GM12878 (cell line): Measurements from ENCODE around the gene ING1.

ENCODE experiments used
- CHD1 ChIP-seq: IDR thresholded peaks from 2 replicates; pipeline ENCODE4 v1.6.1; 2012; ENCODE audit warnings: low read depth, low read length, improper control_type of control experiment
- CTCF ChIP-seq, 3 experiments: IDR thresholded peaks in 2 of 3; conservative IDR thresholded peaks in 1 of 3; 2 replicates each; pipeline ENCODE4 v1.5.1; 2011; ENCODE audit warnings: low read depth in 3 of 3, low read length in 3 of 3, mild to moderate bottlenecking in 3 of 3, control low read depth in 2 of 3, moderate library complexity in 2 of 3, inconsistent platforms in 1 of 3, mixed read lengths in 1 of 3; ENCODE audit not compliant: control insufficient read depth in 2 of 3, insufficient read depth in 1 of 3; ENCODE audit errors: extremely low read depth in 1 of 3
- EGR1 ChIP-seq, 2 experiments: IDR thresholded peaks; 1 replicate in 1 of 2; 2 replicates in 1 of 2; pipeline ENCODE4 v1.6.1; 2011 to 2012; ENCODE audit warnings: low read depth in 2 of 2, low read length in 2 of 2, borderline replicate concordance in 1 of 2, mild to moderate bottlenecking in 1 of 2, moderate library complexity in 1 of 2
- EZH2 ChIP-seq: IDR thresholded peaks from 2 replicates; pipeline ENCODE4 v1.6.1; 2012; ENCODE audit warnings: low read depth, mild to moderate bottlenecking, control low read depth, inconsistent platforms, low read length, borderline replicate concordance; ENCODE audit not compliant: control insufficient read depth
- FOXM1 ChIP-seq: IDR thresholded peaks from 2 replicates; pipeline ENCODE4 v1.6.1; 2012; ENCODE audit warnings: low read depth, mild to moderate bottlenecking, inconsistent platforms, low read length, moderate library complexity
- MAX ChIP-seq: IDR thresholded peaks from 2 replicates; pipeline ENCODE4 v1.6.1; 2012; ENCODE audit warnings: low read depth, low read length, improper control_type of control experiment
- POLR2A ChIP-seq: IDR thresholded peaks from 2 replicates; pipeline ENCODE4 v1.6.1; 2011; ENCODE audit warnings: low read depth, mild to moderate bottlenecking, low read length
- POLR2AphosphoS2 ChIP-seq: IDR thresholded peaks from 2 replicates; pipeline ENCODE4 v1.6.1; 2011; ENCODE audit warnings: low read depth, mild to moderate bottlenecking, low read length, improper control_type of control experiment, moderate library complexity
- POLR2AphosphoS5 ChIP-seq: IDR thresholded peaks from 2 replicates; pipeline ENCODE4 v1.6.1; 2011; ENCODE audit warnings: mild to moderate bottlenecking, low read length, inconsistent platforms
- REST ChIP-seq: IDR thresholded peaks from 2 replicates; pipeline ENCODE4 v1.6.1; 2012; ENCODE audit warnings: mild to moderate bottlenecking, low read depth, low read length
- TCF12 ChIP-seq: IDR thresholded peaks from 2 replicates; pipeline ENCODE4 v1.6.1; 2011; ENCODE audit warnings: low read depth, mild to moderate bottlenecking, low read length
- USF1 ChIP-seq: IDR thresholded peaks from 2 replicates; pipeline ENCODE4 v1.6.1; 2011; ENCODE audit warnings: borderline replicate concordance, low read depth, mild to moderate bottlenecking, moderate library complexity, mixed read lengths, low read length; ENCODE audit not compliant: insufficient read depth; ENCODE audit errors: extremely low read length
- ZNF24 ChIP-seq: fragments of 450-650 bp; IDR thresholded peaks from 2 replicates; pipeline ENCODE4 v1.6.1; 2017; ENCODE audit warnings: antibody characterized with exemption, mild to moderate bottlenecking
- ZNF274 ChIP-seq: IDR thresholded peaks from one replicate; pipeline ENCODE4 v1.8.0; 2011; ENCODE audit not compliant: insufficient read length, insufficient read depth

GRCh38 chr13:110666255-110666533 is 47.3 kb upstream of the ING1 start:
- TF ChIP-seq USF1 (no peak), CTCF (IDR thresholded peaks at IDR 0.05 in 2 of 3, conservative IDR thresholded peaks at IDR 0.05 in 1 of 3; ENCODE audit: control insufficient read depth in 2 of 3, extremely low read depth in 1 of 3, insufficient read depth in 1 of 3, low read depth in 3 of 3, low read length in 3 of 3) (no peak), ZNF24 (no peak), EZH2 (no peak), POLR2A (no peak), TCF12 (no peak), EGR1 (IDR thresholded peaks at IDR 0.05; ENCODE audit: borderline replicate concordance in 1 of 2, low read depth in 2 of 2, low read length in 2 of 2) (no peak), REST (no peak), CHD1 (no peak), MAX (no peak), ZNF274 (no peak), FOXM1 (no peak), POLR2AphosphoS5 (no peak), POLR2AphosphoS2 (no peak)
